GM23248 (cell line): ENCODE results near the gene NYAP1.

Experiments
- EZH2 ChIP-seq: fragments of 200-600 bp; sonication (generic); IDR thresholded peaks from 2 replicates; pipeline ENCODE4 v1.6.1; 2018; ENCODE audit warnings: antibody characterized with exemption, mild to moderate bottlenecking; ENCODE audit not compliant: insufficient read depth, poor library complexity, severe bottlenecking
- EZH2phosphoT487 ChIP-seq: fragments of 200-600 bp; sonication (generic); IDR thresholded peaks from 2 replicates; pipeline ENCODE4 v1.6.1; 2018; ENCODE audit warnings: antibody characterized with exemption, moderate library complexity, mild to moderate bottlenecking, low read depth; ENCODE audit not compliant: insufficient read depth

- TF ChIP-seq EZH2: no peak
- no peak for TF ChIP-seq EZH2phosphoT487
These were observed 6.5 kb upstream of the NYAP1 start for GRCh38 chr7:100476903-100477870.
